GM12872 (cell line): Measurements from ENCODE around the gene TBC1D1.

Experiments
- TF ChIP-seq, protein P1 (sequence below): IDR thresholded peaks from 3 replicates; pipeline ENCODE4 v1.5.1; 2011; ENCODE audit warnings: low read depth, mild to moderate bottlenecking, low read length, moderate library complexity; ENCODE audit not compliant: insufficient read depth

TBC1D1 gene

DNA sequence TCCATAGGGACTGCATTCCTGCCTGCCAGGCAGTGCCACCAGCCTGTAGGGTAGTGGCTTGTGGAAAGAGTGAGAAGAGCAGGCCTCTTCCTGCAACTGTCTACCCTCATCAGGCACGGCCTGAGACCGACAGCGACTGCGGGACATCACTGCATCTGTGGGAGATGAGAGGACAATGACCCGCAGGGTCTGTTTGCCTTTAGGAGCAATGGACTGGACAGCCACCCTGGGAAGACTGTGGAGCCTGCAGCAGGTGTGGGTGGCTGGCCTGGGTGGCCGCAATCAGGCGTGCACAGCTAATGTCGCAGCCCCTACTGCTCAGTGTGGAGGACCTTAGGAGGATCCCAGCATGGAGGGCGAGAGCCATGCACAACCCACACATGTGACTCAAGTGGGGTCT lies 297.3 kb downstream of the TBC1D1 start:
- TF ChIP-seq, protein P1, sequence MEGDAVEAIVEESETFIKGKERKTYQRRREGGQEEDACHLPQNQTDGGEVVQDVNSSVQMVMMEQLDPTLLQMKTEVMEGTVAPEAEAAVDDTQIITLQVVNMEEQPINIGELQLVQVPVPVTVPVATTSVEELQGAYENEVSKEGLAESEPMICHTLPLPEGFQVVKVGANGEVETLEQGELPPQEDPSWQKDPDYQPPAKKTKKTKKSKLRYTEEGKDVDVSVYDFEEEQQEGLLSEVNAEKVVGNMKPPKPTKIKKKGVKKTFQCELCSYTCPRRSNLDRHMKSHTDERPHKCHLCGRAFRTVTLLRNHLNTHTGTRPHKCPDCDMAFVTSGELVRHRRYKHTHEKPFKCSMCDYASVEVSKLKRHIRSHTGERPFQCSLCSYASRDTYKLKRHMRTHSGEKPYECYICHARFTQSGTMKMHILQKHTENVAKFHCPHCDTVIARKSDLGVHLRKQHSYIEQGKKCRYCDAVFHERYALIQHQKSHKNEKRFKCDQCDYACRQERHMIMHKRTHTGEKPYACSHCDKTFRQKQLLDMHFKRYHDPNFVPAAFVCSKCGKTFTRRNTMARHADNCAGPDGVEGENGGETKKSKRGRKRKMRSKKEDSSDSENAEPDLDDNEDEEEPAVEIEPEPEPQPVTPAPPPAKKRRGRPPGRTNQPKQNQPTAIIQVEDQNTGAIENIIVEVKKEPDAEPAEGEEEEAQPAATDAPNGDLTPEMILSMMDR: no peak

DNA sequence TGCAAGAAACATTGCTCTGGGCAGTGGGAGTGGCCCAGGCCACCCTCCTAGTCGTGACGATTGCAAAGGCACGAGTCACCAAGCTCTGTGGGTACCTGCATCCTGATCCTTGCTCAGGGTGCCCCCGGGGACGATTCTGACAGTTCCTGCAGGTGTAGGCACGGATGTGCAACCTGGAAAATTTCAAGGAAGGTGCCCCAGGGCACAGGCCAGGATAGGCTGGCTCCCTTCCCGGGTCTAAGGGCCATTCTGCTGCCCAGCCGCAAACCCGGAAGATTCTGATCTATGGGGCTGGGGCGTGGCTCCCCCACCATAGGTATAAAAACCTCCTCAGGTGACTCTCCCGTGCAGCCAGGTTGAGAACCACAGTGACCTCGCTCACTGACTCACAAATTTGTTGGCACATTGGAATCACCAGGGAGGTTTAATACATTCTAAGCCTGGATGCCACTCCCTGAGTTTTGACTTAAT lies 297.8 kb downstream of the TBC1D1 start:
- TF ChIP-seq, protein P1: no peak
